HG02623 (cell line): Measurements from ENCODE around the gene ABHD16A.
"Not testable (repeated sequence)": the region's sequence is repeated elsewhere in the genome, so short reads cannot be mapped to it uniquely, and the experiment has no call there.

Experiments
- ATAC-seq: cut with Tn5 transposase; IDR thresholded peaks from one replicate; pipeline ENCODE4 v1.9.1; 2021; ENCODE audit warnings: moderate library complexity; ENCODE audit not compliant: unreplicated experiment

ABHD16A gene

GRCh38 chr6:31715022-31715958 lies 12.2 kb upstream of the ABHD16A start, which contains the start of gene LY6G6D:
Gene LY6G6D, plus strand, starts transcription at chr6:31715348. Its CDS starts 8 bp downstream, at chr6:31715356.
- ATAC-seq: no peak

DNA sequence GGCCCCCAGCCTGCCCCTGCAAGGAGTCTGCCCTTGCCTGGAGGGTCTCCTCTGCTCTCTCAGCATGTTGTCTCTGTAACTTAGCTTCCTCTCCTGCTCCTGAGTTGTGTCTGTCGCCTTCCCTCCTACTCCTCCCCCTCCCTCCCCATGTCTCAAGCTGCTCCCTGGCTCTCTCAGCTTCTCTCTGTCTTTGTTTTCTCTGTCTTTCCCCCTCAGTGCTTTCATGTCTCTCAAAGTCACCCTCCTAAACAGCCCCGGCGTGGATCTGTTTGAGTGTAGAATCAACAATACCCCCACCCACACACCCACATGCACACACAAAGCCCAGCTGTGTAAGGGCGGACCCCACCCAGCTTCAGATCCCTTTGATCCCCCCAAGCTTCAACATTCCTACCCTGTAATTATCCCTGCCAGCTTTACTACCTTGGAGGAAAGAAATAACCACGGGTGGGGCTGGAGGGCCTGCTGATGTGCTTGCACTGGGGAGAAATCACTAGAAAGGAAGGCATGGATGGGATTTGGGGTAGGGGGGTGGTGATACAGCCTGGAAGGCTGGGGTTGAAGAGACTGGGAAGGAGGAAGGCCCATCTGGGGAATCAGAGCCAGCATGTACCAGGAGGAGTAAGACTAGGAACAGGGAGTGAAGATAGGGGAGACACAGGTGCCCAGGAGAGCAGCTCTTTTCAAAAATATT lies 11.0 kb upstream of the ABHD16A start:
- ATAC-seq: no peak

- ATAC-seq: no peak
Observed at GRCh38 chr6:31713465-31713864, 10.3 kb upstream of the ABHD16A start.

DNA sequence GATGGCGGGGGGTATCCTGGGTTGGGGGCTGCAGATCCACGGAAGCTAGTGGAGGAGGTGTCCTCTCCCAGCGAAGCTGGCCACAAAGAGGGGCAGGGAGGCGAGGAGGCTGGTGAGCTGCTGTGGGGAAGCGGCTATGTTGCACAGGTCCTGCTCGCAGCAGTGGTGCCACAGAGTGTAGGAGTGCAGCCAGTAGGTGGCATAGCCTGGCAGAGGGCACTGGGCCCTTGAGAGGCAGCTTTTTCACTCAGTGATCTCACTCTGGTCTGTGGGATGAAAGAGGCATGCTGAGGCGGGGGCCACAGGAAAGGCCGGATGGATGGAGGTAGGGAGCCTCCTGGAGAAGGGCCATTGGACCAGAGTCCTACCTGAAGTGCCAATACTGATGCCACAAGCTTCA lies 9.2 kb upstream of the ABHD16A start:
- no peak for ATAC-seq

DNA sequence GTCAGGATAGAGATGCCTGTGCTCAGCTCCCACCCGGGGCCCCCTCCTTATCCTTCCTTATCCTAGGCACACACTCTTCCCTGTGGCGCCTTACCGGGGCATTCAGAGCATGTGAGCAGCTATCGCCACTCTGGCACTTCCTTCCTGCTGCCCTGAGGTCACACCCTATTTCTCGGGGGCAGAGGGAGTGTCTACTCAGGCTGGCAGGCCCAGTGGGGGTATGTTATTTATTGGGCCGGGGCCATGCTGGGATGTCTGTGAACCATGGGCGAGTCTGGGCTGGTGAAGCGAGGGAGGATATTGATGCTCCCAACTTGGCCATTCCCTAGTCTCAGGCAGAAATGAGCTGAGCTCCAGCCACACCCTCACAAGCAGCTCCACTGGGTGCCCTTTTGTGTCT lies 8.1 kb upstream of the ABHD16A start:
- no peak for ATAC-seq

- ATAC-seq: no peak
Observed at GRCh38 chr6:31710523-31711219, 7.5 kb upstream of the ABHD16A start.

DNA sequence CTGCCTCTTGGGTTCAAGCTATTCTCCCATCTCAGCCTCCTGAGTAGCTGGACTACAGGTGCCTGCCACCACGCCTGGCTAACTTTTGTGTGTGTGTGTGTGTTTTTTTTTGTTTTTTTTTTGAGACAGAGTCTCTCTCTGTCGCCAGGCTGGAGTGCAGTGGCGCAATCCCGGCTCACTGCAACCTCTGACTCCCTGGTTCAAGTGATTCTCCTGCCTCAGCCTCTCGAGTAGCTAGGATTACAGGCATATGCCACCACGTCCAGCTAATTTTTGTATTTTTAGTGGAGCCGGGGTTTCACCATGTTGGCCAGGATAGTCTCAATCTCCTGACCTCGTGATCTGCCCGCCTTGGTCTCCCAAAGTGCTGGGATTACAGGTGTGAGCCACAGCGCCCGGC lies 6.0 kb upstream of the ABHD16A start:
- ATAC-seq: not testable (repeated sequence)

DNA sequence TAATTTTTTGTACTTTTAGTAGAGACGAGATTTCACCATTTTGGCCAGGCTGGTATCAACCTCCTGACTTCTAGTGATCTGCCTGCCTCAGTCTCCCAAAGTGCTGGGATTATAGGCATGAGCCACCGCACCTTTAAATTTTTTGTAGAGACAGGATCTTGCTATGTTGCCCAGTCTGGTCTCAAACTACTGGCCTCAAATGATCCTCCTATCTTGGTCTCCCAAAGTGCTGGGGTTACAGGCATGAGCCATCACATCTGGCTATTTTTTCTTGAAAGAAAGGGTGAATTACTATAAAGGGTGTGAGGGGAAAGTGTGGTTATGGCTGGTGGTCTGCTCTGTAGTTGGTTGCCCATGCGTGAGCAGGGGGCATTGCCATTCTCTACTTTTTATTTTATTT lies 5.1 kb upstream of the ABHD16A start:
- ATAC-seq: no peak

DNA sequence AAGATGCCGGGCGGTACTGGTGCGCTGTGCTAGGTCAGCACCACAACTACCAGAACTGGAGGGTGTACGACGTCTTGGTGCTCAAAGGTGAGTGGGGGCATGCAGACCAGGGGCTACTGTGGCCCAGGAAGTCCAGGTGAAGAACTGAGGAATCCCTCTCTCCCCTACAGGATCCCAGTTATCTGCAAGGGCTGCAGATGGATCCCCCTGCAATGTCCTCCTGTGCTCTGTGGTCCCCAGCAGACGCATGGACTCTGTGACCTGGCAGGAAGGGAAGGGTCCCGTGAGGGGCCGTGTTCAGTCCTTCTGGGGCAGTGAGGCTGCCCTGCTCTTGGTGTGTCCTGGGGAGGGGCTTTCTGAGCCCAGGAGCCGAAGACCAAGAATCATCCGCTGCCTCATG lies 4.6 kb upstream of the ABHD16A start:
- no peak for ATAC-seq

GRCh38 chr6:31706599-31706998 lies 3.5 kb upstream of the ABHD16A start, which contains the start of gene LY6G6F:
Gene LY6G6F, plus strand, starts transcription at chr6:31706866. Its CDS starts 41 bp downstream, at chr6:31706907.
- ATAC-seq: no peak

DNA sequence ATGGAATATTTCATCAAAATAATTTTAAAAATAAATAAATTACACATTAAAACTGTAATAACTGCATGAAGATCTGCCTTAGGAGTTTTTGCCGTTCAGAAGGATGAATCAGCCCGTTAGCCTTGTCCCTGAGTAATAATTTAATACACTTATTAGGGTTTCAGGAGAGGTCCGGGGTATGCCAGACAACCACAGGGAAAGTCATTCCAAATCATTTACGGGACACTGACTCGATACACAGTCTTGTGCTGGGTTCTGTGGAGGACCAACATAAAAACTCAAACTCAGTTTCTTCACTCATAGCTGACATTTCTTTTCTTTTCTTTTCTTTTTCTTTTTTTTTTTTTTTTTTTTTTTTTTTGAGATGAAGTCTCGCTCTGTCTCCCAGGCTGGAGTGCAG lies 2.8 kb upstream of the ABHD16A start:
- no peak for ATAC-seq

DNA sequence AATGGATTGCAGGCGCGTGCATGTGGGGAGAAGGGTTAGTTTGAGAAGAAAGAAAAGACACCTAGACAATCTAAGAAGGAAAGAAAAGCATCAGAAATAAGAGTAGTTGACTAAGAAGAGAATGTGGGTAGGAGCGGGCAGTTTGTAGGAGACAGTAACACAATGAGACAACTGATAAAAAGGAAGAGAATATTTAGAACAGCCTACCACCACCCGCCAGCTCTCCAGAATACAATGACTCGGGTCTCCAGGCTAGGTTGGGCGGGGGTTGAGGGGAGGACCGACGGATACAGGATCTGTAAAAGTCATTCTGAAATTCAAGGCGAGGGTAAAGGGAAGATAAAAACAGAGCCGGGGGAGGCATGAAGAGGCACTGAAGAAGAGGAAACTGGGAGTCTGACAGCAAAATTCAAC lies 712 bp downstream of the ABHD16A start:
- no peak for ATAC-seq

GRCh38 chr6:31701666-31702404 lies 1.3 kb downstream of the ABHD16A start:
- no peak for ATAC-seq

GRCh38 chr6:31700740-31701401 lies 2.3 kb downstream of the ABHD16A start:
- no peak for ATAC-seq

DNA sequence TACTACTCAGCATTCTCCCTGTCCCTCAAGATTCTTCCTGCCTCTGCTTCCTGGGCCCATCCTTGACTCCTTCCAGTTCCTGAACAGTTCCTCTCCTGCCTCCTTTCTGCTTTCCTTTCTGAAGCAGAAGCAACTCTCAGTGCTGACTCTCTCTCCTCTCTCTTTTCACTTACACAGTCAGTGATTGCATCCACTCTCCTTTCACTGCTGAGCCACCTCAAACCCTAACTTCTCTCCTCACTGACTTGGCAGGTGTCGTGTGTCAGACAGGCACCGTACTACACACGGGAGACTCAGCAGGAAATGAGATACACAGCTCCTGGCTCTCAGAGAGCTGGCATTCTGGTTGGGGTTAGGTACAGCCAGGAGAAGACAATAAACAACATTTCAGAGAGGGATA lies 5.6 kb downstream of the ABHD16A start:
- no peak for ATAC-seq

DNA sequence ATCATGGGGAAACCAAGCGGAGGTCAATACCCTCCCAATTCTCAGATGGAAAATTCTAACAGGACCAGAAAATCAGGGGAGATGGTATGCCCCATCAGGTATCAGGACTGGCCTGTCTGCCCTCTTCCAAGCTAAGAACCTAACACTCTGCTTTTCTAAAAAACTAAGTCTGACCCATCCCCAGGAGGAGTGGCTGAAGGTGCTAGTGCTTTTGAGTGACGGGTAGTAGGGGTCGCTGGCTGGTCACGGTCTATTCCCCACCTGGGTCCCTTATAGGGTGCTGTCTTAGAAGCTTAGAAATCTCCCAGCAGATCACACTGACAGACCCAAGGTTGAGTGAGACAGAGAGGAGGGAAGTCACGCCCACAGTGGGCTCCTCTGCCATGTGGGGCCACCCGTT lies 9.6 kb downstream of the ABHD16A start:
- ATAC-seq: no peak

DNA sequence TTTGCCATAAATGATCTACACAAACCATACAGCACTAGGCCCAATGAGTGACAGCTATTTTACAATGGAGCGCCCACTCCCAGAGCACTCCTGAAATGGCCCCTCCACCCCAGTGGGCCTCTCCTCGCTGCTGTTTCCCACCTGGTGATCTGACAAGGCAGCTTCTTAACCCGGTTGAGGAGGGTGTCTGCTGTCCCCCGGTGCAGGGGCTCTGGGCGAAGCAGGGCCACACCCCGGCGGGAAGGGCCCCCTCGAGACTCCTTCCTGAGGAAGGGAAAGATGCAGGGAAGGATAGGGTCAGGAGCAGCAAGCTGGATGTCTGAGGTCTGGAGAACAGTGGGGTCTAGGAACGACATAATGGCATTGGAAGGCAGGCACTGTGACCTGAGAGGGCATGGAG lies 10.2 kb downstream of the ABHD16A start:
- no peak for ATAC-seq

GRCh38 chr6:31692353-31692752 lies 10.8 kb downstream of the ABHD16A start:
- ATAC-seq: no peak

- ATAC-seq: no peak
Observed at GRCh38 chr6:31691564-31692108, 11.5 kb downstream of the ABHD16A start.

GRCh38 chr6:31691078-31691463 lies 12.1 kb downstream of the ABHD16A start:
- no peak for ATAC-seq
